Panc1 (cell line): ENCODE results near the gene UHRF2.

ENCODE experiments used
- POLR2AphosphoS5 ChIP-seq: IDR thresholded peaks from 2 replicates; pipeline ENCODE4 v1.6.1; 2012; ENCODE audit warnings: mild to moderate bottlenecking, low read depth, low read length, moderate library complexity
- REST ChIP-seq, 2 experiments: IDR thresholded peaks; 2 replicates each; pipeline ENCODE4 v1.6.1; 2011 to 2012; ENCODE audit warnings: low read depth in 2 of 2, control low read depth in 1 of 2, low read length in 1 of 2, mild to moderate bottlenecking in 1 of 2, moderate library complexity in 1 of 2; ENCODE audit not compliant: insufficient read depth in 1 of 2
- SIN3A ChIP-seq: IDR thresholded peaks from 2 replicates; pipeline ENCODE4 v1.6.1; 2012; ENCODE audit warnings: low read depth, mild to moderate bottlenecking, low read length, moderate library complexity, borderline replicate concordance; ENCODE audit not compliant: insufficient read depth
- TCF7L2 ChIP-seq: IDR thresholded peaks from 2 replicates; pipeline ENCODE4 v1.6.1; 2011; ENCODE audit warnings: mild to moderate bottlenecking, low read depth, low read length, inconsistent platforms
- TF ChIP-seq, protein P1 (sequence below): fragments of 450-650 bp; IDR thresholded peaks from 2 replicates; pipeline ENCODE4 v1.5.1; 2017; ENCODE audit warnings: mild to moderate bottlenecking

DNA sequence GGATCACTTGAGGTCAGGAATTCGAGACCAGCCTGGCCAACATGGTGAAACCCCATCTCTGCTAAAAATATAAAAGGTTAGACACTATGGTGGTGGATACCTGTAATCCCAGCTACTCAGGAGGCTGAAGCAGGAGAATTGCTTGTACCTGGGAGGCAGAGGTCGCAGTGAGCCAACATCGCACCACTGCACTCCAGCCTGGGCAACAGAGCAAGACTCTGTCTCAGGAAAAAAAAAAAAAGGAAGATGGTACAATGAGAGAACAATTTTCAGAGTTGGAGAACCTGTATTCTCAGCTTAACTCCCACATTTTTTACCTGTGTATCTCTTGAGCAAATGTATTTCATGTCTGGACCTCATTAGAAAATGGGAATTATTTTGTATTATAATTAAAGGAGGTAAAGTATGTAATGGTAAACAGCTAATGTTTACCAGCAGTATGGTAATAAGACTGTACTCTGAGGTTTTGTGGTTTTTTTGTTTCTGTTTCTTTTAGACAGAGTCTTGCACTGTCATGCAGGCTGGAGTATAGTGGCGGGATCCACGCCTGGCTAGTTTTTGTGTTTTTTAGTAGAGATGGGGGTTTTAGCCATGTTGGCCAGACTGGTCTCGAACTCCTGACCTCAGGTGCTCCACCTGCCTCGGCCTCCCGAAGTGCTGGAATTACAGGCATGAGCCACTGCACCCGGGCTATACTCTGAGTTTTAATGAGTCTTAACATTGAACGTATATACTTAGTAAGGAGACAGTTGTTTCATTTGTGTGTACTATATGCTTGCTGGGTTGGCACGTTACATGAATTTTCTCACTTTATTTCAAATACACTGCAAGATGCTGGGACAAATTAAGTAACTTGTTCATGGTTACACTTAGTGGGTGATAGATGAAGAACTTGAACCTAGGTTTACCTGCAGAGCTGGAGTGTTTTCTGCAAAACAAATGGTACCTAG lies 16.2 kb downstream of the UHRF2 start:
- TF ChIP-seq REST (IDR thresholded peaks at IDR 0.05; ENCODE audit: insufficient read depth in 1 of 2, low read depth in 2 of 2, low read length in 1 of 2) (no peak), POLR2AphosphoS5 (no peak), SIN3A (no peak), TCF7L2 (no peak)
- TF ChIP-seq, protein P1, sequence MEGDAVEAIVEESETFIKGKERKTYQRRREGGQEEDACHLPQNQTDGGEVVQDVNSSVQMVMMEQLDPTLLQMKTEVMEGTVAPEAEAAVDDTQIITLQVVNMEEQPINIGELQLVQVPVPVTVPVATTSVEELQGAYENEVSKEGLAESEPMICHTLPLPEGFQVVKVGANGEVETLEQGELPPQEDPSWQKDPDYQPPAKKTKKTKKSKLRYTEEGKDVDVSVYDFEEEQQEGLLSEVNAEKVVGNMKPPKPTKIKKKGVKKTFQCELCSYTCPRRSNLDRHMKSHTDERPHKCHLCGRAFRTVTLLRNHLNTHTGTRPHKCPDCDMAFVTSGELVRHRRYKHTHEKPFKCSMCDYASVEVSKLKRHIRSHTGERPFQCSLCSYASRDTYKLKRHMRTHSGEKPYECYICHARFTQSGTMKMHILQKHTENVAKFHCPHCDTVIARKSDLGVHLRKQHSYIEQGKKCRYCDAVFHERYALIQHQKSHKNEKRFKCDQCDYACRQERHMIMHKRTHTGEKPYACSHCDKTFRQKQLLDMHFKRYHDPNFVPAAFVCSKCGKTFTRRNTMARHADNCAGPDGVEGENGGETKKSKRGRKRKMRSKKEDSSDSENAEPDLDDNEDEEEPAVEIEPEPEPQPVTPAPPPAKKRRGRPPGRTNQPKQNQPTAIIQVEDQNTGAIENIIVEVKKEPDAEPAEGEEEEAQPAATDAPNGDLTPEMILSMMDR, result no peak
